Adrenal gland (tissue), 12 donors: Measurements from ENCODE around the gene ATG10. TPM values are rescaled to one million over a fixed set of nuclear protein-coding genes. Genes with fewer than 3 reads are reported as not detected.

ENCODE experiments used
- DNase-seq, 7 donors: peaks; one replicate each; pipeline ENCODE4 v3.0.0-alpha.2; 2019 to 2020
- H3K27ac ChIP-seq, 5 donors: fragments of 200-600 bp; sonication (generic) in 4 of 5; 1 replicate in 3 of 5; 2 replicates in 2 of 5; pipeline versions ENCODE4 v1.5.1 to v1.8.0; 2016 to 2020; ENCODE audit warnings: mild to moderate bottlenecking in 1 of 5
- H3K27me3 ChIP-seq: fragments of 200-600 bp; 2 replicates; pipeline ENCODE4 v1.8.0; 2021
- H3K36me3 ChIP-seq, 2 donors: fragments of 200-600 bp; replicated peaks in 1 of 2; 1 replicate in 1 of 2; 2 replicates in 1 of 2; pipeline versions ENCODE4 v1.5.1 to v1.8.0; 2018 to 2022
- H3K4me1 ChIP-seq, 2 donors: fragments of 200-600 bp; replicated peaks in 1 of 2; 1 replicate in 1 of 2; 2 replicates in 1 of 2; pipeline versions ENCODE4 v1.5.1 to v1.8.0; 2018 to 2021
- H3K4me3 ChIP-seq, 4 donors: fragments of 200-600 bp; sonication (generic) in 3 of 4; one replicate each; pipeline ENCODE4 v1.5.1; 2016 to 2018
- H3K9me3 ChIP-seq, 3 donors: fragments of 200-600 bp; sonication (generic) in 1 of 3; replicated peaks in 1 of 3; 1 replicate in 2 of 3; 2 replicates in 1 of 3; pipeline versions ENCODE4 v1.5.1 to v1.8.0; 2016 to 2021
- POLR2A ChIP-seq, 2 donors: fragments of 450-650 bp; IDR thresholded peaks; one replicate each; pipeline ENCODE4 v1.6.1; 2017; ENCODE audit warnings: antibody characterized with exemption in 2 of 2, mild to moderate bottlenecking in 2 of 2, moderate library complexity in 1 of 2
- WGBS, 4 donors: extraction: QIAGEN DNeasy Blood & Tissue Kit in 2 of 4; methylation state at CpG; one replicate each; pipeline versions ENCODE4 v1.1.5 to v1.1.7; 2013 to 2017; 5-methylcytosine and 5-hydroxymethylcytosine counted together
- intact Hi-C, 2 donors: fragments of 100-400 bp; cut with DNase I; formaldehyde crosslinking; loops; one replicate each; pipeline versions ENCODE4 v1.14.1 to v1.15.0; 2022 to 2023
- polyA plus RNA-seq, 3 donors: library from polyadenylated mRNA; stranded (reverse); fragments of 200-250 nt in 2 of 3; fragments of 350-450 nt in 1 of 3; fragmentation: Illumina TruSeq in 1 of 3; extraction: RNeasy Lipid Tissue Mini Kit (QIAGEN cat#74804) in 1 of 3; gene quantifications; one replicate each; pipeline ENCODE4 v1.2.3, GENCODE V29; 2013 to 2014
- total RNA-seq, 9 donors: library from RNA; depleted of rRNA in 4 of 9; stranded (reverse); fragments of >200 nt in 4 of 9; fragments of 120-200 nt in 1 of 9; fragmentation: NEBNext Ultra II Directional in 1 of 9; extraction: Animal tissue kit (Norgen Biotek cat#: 25700) in 1 of 9; gene quantifications; one replicate each; pipeline versions ENCODE4 v1.1.0 to v1.2.4, GENCODE V29; 2013 to 2023
- TF ChIP-seq, protein P1 (sequence below), 6 experiments: fragments of 450-650 bp in 4 of 6; fragments of 200-600 bp in 2 of 6; sonication (generic) in 1 of 6; IDR thresholded peaks; 1 replicate in 5 of 6; 2 replicates in 1 of 6; pipeline versions ENCODE4 v1.5.1 to v1.8.0; 2016 to 2021; ENCODE audit warnings: antibody characterized with exemption in 6 of 6, mild to moderate bottlenecking in 2 of 6, moderate library complexity in 1 of 6
- donor health status: healthy with polysubstance abuse.
- donor health status: Bipolar disorder and iron deficiency.
- donor health status: DM: yes; HTN: yes; CAD: no.
- donor health status: DM: no; HTN: no; CAD: no.
- donor health status: DM: no; HTN: no; CAD: no.
- donor health status: DM: yes; HTN: yes; CAD: no.

ATG10 gene
- total and polyA plus RNA-seq, 12 donors, result 4.0 to 15.1 (median 7.1) TPM

DNA sequence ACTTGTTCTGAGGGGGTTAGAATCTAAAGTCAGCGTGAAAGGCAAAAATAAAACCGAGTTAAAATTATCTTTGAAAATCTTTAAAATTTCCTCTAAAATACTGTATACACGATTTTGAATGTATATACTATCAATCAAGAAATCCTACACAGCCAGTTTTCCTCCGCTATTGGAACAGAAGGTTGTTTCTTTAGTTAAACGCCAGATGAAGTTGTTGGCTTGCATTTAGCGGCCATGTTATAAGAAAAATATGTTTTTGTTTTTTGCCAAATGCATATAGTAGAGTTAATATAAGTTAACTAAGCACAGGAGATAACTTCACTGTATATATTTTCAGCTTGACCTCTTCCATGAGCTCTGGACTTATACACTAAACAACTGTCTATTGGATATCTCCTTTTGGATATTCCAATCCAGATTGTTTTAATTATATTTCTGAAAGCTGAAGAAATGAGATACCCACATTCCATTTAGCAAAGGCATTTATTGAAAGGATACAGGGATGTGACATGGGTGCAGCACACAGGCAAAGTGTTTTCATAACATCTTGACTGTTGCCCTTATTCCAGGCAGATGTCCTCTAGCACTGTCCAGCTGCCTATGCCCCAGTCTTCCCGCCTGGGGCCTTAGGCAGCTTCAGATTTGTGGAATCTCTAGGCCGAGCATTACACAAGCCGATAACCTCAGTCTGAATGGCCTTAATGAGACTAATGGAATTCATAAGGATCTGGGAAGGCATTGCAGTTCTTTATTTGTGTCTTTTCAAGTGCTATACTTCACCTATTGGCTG, 10.0 kb upstream of the ATG10 start:
- Histone ChIP-seq H3K4me3 (no peak overlapping the region), H3K27ac (no peak overlapping the region), H3K36me3 (no peaks in the 10 kb centered on the region), H3K9me3 (no peaks in the 10 kb centered on the region), H3K4me1 (no peaks in the 10 kb centered on the region), H3K27me3 (no peaks in the 10 kb centered on the region)
- TF ChIP-seq POLR2A (IDR thresholded peaks at IDR 0.05), result no peak
- TF ChIP-seq, protein P1, sequence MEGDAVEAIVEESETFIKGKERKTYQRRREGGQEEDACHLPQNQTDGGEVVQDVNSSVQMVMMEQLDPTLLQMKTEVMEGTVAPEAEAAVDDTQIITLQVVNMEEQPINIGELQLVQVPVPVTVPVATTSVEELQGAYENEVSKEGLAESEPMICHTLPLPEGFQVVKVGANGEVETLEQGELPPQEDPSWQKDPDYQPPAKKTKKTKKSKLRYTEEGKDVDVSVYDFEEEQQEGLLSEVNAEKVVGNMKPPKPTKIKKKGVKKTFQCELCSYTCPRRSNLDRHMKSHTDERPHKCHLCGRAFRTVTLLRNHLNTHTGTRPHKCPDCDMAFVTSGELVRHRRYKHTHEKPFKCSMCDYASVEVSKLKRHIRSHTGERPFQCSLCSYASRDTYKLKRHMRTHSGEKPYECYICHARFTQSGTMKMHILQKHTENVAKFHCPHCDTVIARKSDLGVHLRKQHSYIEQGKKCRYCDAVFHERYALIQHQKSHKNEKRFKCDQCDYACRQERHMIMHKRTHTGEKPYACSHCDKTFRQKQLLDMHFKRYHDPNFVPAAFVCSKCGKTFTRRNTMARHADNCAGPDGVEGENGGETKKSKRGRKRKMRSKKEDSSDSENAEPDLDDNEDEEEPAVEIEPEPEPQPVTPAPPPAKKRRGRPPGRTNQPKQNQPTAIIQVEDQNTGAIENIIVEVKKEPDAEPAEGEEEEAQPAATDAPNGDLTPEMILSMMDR (IDR thresholded peaks at IDR 0.05), result no peak
- DNase-seq, result no peak
- intact Hi-C loops, result no loop called here
- 83 to 90% (median 88%) methylated on average over 9 of the region's 9 CpGs for WGBS, 4 donors

DNA sequence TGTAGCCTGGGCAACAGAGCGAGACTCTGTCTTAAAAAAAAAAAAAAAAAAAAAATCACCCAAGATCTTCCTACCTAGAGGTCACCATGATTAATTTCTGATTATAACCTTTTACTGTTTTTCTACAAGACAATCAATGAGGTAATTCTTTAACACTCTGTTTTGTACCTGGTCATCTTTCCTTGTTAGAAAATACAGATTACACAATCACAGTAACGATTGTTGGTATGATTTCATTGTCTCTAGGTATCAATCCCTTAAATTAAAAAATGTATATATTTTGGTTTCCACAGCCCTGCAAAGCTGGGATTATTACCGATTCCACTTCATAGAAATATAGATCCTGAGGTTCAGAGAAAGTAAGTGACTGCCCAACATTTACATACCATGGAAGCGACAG, 8.3 kb upstream of the ATG10 start:
- Histone ChIP-seq H3K4me1 (no peaks in the 10 kb centered on the region), H3K4me3 (no peak overlapping the region), H3K27me3 (no peaks in the 10 kb centered on the region), H3K9me3 (no peaks in the 10 kb centered on the region), H3K36me3 (no peaks in the 10 kb centered on the region), H3K27ac (no peak overlapping the region)
- WGBS, 4 donors, result 87 to 91% (median 87%) methylated on average over 4 of the region's 4 CpGs
- intact Hi-C loops, result no loop called here
- TF ChIP-seq, protein P1 (IDR thresholded peaks at IDR 0.05), result no peak
- no peak for TF ChIP-seq POLR2A (IDR thresholded peaks at IDR 0.05)
- DNase-seq, result no peak

DNA sequence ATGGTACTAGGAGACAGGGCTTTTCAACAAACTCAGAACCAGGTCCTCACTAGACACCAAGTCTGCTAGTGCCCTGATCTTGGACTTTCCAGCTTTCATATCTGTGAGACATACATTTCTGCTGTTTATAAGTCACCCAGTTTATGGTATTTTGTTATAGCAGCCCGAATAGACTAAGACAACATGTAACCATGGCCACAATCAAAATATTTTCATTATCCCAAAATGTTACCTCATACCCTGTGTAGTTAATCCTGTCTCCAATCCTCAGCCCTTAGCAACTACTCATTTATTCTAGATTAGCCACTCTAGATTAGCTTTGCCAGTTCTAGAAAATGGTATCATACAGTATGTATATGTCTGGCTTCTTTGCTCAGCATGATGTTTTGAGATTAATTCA, 6.3 kb upstream of the ATG10 start:
- intact Hi-C loops, result no loop called here
- Histone ChIP-seq H3K27me3 (no peaks in the 10 kb centered on the region), H3K36me3 (no peaks in the 10 kb centered on the region), H3K4me3 (no peak overlapping the region), H3K4me1 (no peaks in the 10 kb centered on the region), H3K27ac (no peak overlapping the region), H3K9me3 (no peaks in the 10 kb centered on the region)
- TF ChIP-seq POLR2A (IDR thresholded peaks at IDR 0.05), result no peak
- TF ChIP-seq, protein P1 (IDR thresholded peaks at IDR 0.05), result no peak
- 60 to 85% (median 78%) methylated on average over 1 of the region's 1 CpG for WGBS, 4 donors
- DNase-seq, result no peak

DNA sequence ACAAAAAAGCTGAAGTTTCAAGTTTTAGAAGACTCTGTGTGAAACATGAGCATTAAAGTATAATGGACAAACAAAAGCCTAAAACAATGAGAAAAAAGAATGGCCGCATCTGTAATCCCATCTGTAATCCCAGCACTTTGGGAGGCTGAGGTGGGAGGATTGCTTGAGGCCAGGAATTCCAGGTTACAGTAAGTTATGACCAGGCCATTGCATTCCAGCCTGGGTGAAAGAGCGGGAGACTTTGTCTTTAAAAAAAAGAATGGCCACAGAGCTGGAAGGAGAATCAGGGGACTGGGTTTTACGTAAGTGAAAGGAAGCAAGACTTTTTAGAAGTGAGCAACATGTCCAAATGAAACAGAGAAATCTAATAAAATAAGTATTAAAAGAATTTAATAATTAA, 2.6 kb upstream of the ATG10 start:
- Histone ChIP-seq H3K27ac (no peak overlapping the region), H3K4me3 (no peak overlapping the region), H3K4me1 (peaks cover 6 to 8% of the 10 kb centered on the region in 2 donors), H3K27me3 (no peaks in the 10 kb centered on the region), H3K36me3 (no peaks in the 10 kb centered on the region), H3K9me3 (no peaks in the 10 kb centered on the region)
- TF ChIP-seq, protein P1 (IDR thresholded peaks at IDR 0.05), result no peak
- no peak for TF ChIP-seq POLR2A (IDR thresholded peaks at IDR 0.05)
- DNase-seq, result no peak
- intact Hi-C loops, result no loop called here
- WGBS, 4 donors, result 81 to 96% (median 95%) methylated on average over 3 of the region's 3 CpGs
